ENCODE results near the gene DPM2. TPM values are rescaled to one million over a fixed set of nuclear protein-coding genes. Genes with fewer than 3 reads are reported as not detected.

DPM2 gene
- total and polyA plus RNA-seq, 4 donors = 18.2 to 26.3 (median 21.4) TPM

GRCh38 chr9:127953154-127953553, 15.5 kb upstream of the DPM2 start:
- WGBS, 2 donors = 90% methylated on average over 1 of the region's 1 CpG
- ATAC-seq (ENCODE audit: low FRiP score) (no peak), DNase-seq (no peak)
- H3K4me3 ChIP-seq (ENCODE audit: low read length in 2 of 2) = no peak overlapping the region
- H3K9me3 ChIP-seq (ENCODE audit: control insufficient read depth, low read length) = no peaks in the 10 kb centered on the region
- no peaks in the 10 kb centered on the region for H3K36me3 ChIP-seq (ENCODE audit: control insufficient read depth in 1 of 2, insufficient read depth in 2 of 2, low read length in 1 of 2)
- no peaks in the 10 kb centered on the region for H3K4me1 ChIP-seq (ENCODE audit: control insufficient read depth in 1 of 2, insufficient read depth in 2 of 2, low read length in 2 of 2)
- H3K27ac ChIP-seq (ENCODE audit: low read depth in 1 of 2, low read length in 2 of 2) = no peak overlapping the region
- no peaks in the 10 kb centered on the region for H3K27me3 ChIP-seq (ENCODE audit: control insufficient read depth in 1 of 2, insufficient read depth in 2 of 2, low read length in 1 of 2)
- intact Hi-C loops (cut with DNase I) = no loop called here

GRCh38 chr9:127950513-127951289, 13.0 kb upstream of the DPM2 start:
- 66 to 69% methylated on average over 21 of the region's 21 CpGs for WGBS, 2 donors

GRCh38 chr9:127949827-127950512, 12.3 kb upstream of the DPM2 start:
- Histone ChIP-seq H3K36me3 (ENCODE audit: control insufficient read depth in 1 of 2, insufficient read depth in 2 of 2, low read length in 1 of 2) (no peaks in the 10 kb centered on the region), H3K4me1 (ENCODE audit: control insufficient read depth in 1 of 2, insufficient read depth in 2 of 2, low read length in 2 of 2) (no peaks in the 10 kb centered on the region), H3K4me3 (ENCODE audit: low read length in 2 of 2) (no peak overlapping the region), H3K27me3 (ENCODE audit: control insufficient read depth in 1 of 2, insufficient read depth in 2 of 2, low read length in 1 of 2) (no peaks in the 10 kb centered on the region), H3K27ac (ENCODE audit: low read depth in 1 of 2, low read length in 2 of 2) (no peak overlapping the region), H3K9me3 (ENCODE audit: control insufficient read depth, low read length) (no peaks in the 10 kb centered on the region)
- no peak for DNase-seq
- intact Hi-C loops (cut with DNase I) = no loop called here
- no peak for ATAC-seq (ENCODE audit: low FRiP score)
- 64 to 70% methylated on average over 17 of the region's 17 CpGs for WGBS, 2 donors

More at GRCh38 chr9:127950513-127951289, 13.0 kb upstream of the DPM2 start:
- intact Hi-C loops (cut with DNase I) = no loop called here
- Histone ChIP-seq H3K27me3 (ENCODE audit: control insufficient read depth in 1 of 2, insufficient read depth in 2 of 2, low read length in 1 of 2) (no peaks in the 10 kb centered on the region), H3K36me3 (ENCODE audit: control insufficient read depth in 1 of 2, insufficient read depth in 2 of 2, low read length in 1 of 2) (no peaks in the 10 kb centered on the region), H3K9me3 (ENCODE audit: control insufficient read depth, low read length) (no peaks in the 10 kb centered on the region), H3K27ac (ENCODE audit: low read depth in 1 of 2, low read length in 2 of 2) (no peak overlapping the region), H3K4me3 (ENCODE audit: low read length in 2 of 2) (no peak overlapping the region), H3K4me1 (ENCODE audit: control insufficient read depth in 1 of 2, insufficient read depth in 2 of 2, low read length in 2 of 2) (no peaks in the 10 kb centered on the region)
- DNase-seq = no peak
- no peak for ATAC-seq (ENCODE audit: low FRiP score)

DNA sequence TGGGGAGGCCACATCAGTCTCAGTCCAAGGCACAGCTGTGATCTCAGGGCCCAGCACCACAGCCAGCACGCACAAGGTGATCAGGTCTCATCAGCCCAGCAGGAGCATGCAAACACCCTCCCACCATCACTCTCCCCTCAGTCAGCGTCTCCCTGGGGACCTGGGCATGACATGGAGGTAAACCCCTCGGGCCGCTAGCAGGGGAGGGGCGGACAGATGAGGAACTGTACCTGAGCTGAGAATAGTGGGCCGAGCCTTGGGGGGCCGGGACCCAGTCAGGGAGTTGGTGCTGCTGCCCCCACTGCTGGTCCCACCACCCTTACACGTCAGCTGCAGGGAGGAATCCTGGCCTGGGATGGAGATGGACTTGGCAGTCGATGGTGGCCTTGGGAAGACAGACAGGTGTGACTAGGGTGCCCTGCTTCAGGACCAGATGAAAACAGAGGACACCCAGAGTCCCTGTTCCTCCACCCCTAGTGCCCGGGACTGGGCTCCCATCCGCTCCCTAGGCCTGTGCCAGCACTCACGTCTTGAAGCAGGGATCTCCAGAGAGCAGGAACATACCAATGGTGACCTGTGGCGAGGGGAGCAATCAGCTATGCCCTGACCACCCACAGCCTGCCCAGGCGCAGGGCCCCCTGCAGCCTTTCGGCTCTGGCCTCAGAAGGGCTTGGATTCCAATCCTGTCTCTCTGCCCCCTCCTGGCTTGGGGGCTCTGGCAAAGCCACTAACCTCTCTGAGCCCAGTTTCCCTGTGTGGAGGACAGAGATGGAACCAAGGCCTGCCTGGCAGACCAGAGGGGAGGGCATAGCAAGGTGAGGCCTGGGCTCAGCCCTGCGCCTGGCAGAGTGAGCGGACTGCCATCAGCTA, 10.4 kb upstream of the DPM2 start:
- Histone ChIP-seq H3K4me1 (ENCODE audit: control insufficient read depth in 1 of 2, insufficient read depth in 2 of 2, low read length in 2 of 2) (no peaks in the 10 kb centered on the region), H3K4me3 (ENCODE audit: low read length in 2 of 2) (no peak overlapping the region), H3K36me3 (ENCODE audit: control insufficient read depth in 1 of 2, insufficient read depth in 2 of 2, low read length in 1 of 2) (peaks cover 0 to 2% of the 10 kb centered on the region in 2 donors), H3K9me3 (ENCODE audit: control insufficient read depth, low read length) (no peaks in the 10 kb centered on the region), H3K27me3 (ENCODE audit: control insufficient read depth in 1 of 2, insufficient read depth in 2 of 2, low read length in 1 of 2) (no peaks in the 10 kb centered on the region), H3K27ac (ENCODE audit: low read depth in 1 of 2, low read length in 2 of 2) (no peak overlapping the region)
- intact Hi-C loops (cut with DNase I) = no loop called here
- ATAC-seq (ENCODE audit: low FRiP score) (no peak), DNase-seq (no peak)
- 82% methylated on average over 17 of the region's 17 CpGs for WGBS, 2 donors

DNA sequence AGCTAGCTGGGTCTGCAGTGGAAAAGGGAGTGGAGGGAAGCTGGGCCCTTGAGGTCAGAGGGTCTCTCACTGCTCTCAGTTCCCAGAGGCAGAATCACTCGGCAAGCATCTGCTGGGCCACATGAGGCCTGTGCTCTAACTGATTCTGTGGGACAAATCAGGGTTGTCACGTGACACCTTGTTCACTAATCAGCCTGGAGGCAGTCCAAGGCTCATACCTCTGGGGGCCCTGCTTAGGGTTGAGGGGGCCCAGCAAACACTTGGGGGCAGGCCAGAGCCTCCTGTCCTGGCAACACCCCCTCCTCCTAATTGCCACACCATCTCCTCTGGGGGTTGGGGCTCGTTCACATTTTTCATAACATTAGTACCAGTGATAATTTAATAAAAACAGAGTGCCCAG, 9.1 kb upstream of the DPM2 start:
- intact Hi-C loops (cut with DNase I) = no loop called here
- DNase-seq (no peak), ATAC-seq (ENCODE audit: low FRiP score) (no peak)
- Histone ChIP-seq H3K4me3 (ENCODE audit: low read length in 2 of 2) (no peak overlapping the region), H3K4me1 (ENCODE audit: control insufficient read depth in 1 of 2, insufficient read depth in 2 of 2, low read length in 2 of 2) (no peaks in the 10 kb centered on the region), H3K27me3 (ENCODE audit: control insufficient read depth in 1 of 2, insufficient read depth in 2 of 2, low read length in 1 of 2) (no peaks in the 10 kb centered on the region), H3K9me3 (ENCODE audit: control insufficient read depth, low read length) (no peaks in the 10 kb centered on the region), H3K27ac (ENCODE audit: low read depth in 1 of 2, low read length in 2 of 2) (no peak overlapping the region), H3K36me3 (ENCODE audit: control insufficient read depth in 1 of 2, insufficient read depth in 2 of 2, low read length in 1 of 2) (peaks cover 0 to 2% of the 10 kb centered on the region in 2 donors)
- WGBS, 2 donors = 62 to 67% methylated on average over 3 of the region's 3 CpGs

DNA sequence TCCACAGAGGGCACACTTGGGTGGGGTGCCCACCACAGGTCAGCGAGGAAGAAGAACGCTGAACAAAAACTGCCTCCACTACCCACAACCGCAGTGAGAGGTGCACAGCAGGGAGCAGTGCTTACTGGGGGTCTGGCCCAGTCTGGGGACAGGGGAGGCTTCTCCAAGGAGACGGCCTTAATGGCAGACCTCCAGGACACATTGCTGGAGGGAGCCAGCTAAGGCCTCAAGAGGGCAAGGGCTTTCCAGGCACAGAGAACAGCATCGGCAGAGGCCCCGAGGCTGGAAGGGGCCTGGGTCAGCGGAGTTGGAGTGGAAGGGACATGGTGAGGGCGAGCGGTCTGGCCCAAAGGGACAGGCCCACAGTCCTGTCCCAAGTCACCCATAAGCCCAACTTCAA, 8.3 kb upstream of the DPM2 start:
- no peak overlapping the region for H3K4me3 ChIP-seq (ENCODE audit: low read length in 2 of 2)
- ATAC-seq (ENCODE audit: low FRiP score) (no peak), DNase-seq (no peak)
- peaks cover 0 to 2% of the 10 kb centered on the region in 2 donors for H3K36me3 ChIP-seq (ENCODE audit: control insufficient read depth in 1 of 2, insufficient read depth in 2 of 2, low read length in 1 of 2)
- no peaks in the 10 kb centered on the region for H3K27me3 ChIP-seq (ENCODE audit: control insufficient read depth in 1 of 2, insufficient read depth in 2 of 2, low read length in 1 of 2)
- H3K9me3 ChIP-seq (ENCODE audit: control insufficient read depth, low read length) = no peaks in the 10 kb centered on the region
- H3K27ac ChIP-seq (ENCODE audit: low read depth in 1 of 2, low read length in 2 of 2) = no peak overlapping the region
- 72 to 75% methylated on average over 9 of the region's 9 CpGs for WGBS, 2 donors
- no peaks in the 10 kb centered on the region for H3K4me1 ChIP-seq (ENCODE audit: control insufficient read depth in 1 of 2, insufficient read depth in 2 of 2, low read length in 2 of 2)
- intact Hi-C loops (cut with DNase I) = no loop called here

DNA sequence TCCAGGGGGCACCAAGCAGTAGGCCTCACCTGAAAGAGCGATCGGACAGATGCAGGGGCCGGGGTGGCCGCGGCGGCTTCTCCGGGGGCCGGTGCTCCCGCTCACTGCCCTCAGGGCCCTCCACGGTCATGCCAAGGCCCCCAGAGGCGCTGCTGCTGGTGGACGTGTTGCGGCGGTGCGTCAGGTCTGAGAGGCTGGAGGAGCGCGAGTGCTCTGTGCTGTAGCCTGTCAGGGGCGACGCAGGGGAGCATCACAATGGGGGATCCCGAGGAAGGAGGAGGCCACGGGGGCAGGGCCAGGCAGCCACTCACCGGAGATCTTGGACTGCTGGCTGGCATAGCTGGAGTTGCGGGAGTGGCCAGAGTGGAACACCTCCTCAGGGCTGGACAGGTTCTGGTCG, 7.7 kb upstream of the DPM2 start:
- H3K27ac ChIP-seq (ENCODE audit: low read depth in 1 of 2, low read length in 2 of 2) = no peak overlapping the region
- no peak for ATAC-seq (ENCODE audit: low FRiP score)
- H3K27me3 ChIP-seq (ENCODE audit: control insufficient read depth in 1 of 2, insufficient read depth in 2 of 2, low read length in 1 of 2) = no peaks in the 10 kb centered on the region
- intact Hi-C loops (cut with DNase I) = no loop called here
- H3K4me1 ChIP-seq (ENCODE audit: control insufficient read depth in 1 of 2, insufficient read depth in 2 of 2, low read length in 2 of 2) = no peaks in the 10 kb centered on the region
- DNase-seq = no peak
- H3K36me3 ChIP-seq (ENCODE audit: control insufficient read depth in 1 of 2, insufficient read depth in 2 of 2, low read length in 1 of 2) = peaks cover 0 to 2% of the 10 kb centered on the region in 2 donors
- WGBS, 2 donors = 86 to 92% methylated on average over 24 of the region's 24 CpGs
- no peak overlapping the region for H3K4me3 ChIP-seq (ENCODE audit: low read length in 2 of 2)
- H3K9me3 ChIP-seq (ENCODE audit: control insufficient read depth, low read length) = no peaks in the 10 kb centered on the region

- DNase-seq = no peak
- intact Hi-C loops (cut with DNase I) = loop anchor here (5.0 kb wide), 2 partner anchors 33 to 173 kb away; no protein-coding TSS in a partner anchor
- Histone ChIP-seq H3K27me3 (ENCODE audit: control insufficient read depth in 1 of 2, insufficient read depth in 2 of 2, low read length in 1 of 2) (no peaks in the 10 kb centered on the region), H3K27ac (ENCODE audit: low read depth in 1 of 2, low read length in 2 of 2) (no peak overlapping the region), H3K36me3 (ENCODE audit: control insufficient read depth in 1 of 2, insufficient read depth in 2 of 2, low read length in 1 of 2) (peaks cover 0 to 2% of the 10 kb centered on the region in 2 donors), H3K4me1 (ENCODE audit: control insufficient read depth in 1 of 2, insufficient read depth in 2 of 2, low read length in 2 of 2) (no peaks in the 10 kb centered on the region), H3K4me3 (ENCODE audit: low read length in 2 of 2) (no peak overlapping the region), H3K9me3 (ENCODE audit: control insufficient read depth, low read length) (no peaks in the 10 kb centered on the region)
- 92 to 93% methylated on average over 38 of the region's 38 CpGs for WGBS, 2 donors
- ATAC-seq (ENCODE audit: low FRiP score) = no peak
Observed at GRCh38 chr9:127944586-127945218, 7.0 kb upstream of the DPM2 start.
